HepG2 (cell line): ENCODE data around the gene CCL19. TPM values are rescaled to one million over a fixed set of nuclear protein-coding genes. Genes with fewer than 3 reads are reported as not detected.

Source experiments
- BORCS8-MEF2B ChIP-seq: sonication (generic); formaldehyde crosslinking; IDR thresholded peaks from 2 replicates; pipeline ENCODE4 v1.8.0; 2022; ENCODE audit warnings: mild to moderate bottlenecking, missing genetic modification reagents
- GFI1 ChIP-seq: sonication (generic); formaldehyde crosslinking; IDR thresholded peaks from 2 replicates; pipeline ENCODE4 v1.5.0; 2020; ENCODE audit warnings: missing genetic modification reagents, mild to moderate bottlenecking, borderline replicate concordance
- HMGA1 ChIP-seq: sonication (generic); formaldehyde crosslinking; conservative IDR thresholded peaks from 2 replicates; pipeline ENCODE4 v1.4.0; 2020; ENCODE audit warnings: missing genetic modification reagents
- HNF4G ChIP-seq, 2 experiments: sonication (generic) in 1 of 2; formaldehyde crosslinking in 1 of 2; IDR thresholded peaks; 2 replicates each; pipeline versions ENCODE4 v1.4.0 to v1.6.1; 2011 to 2020; ENCODE audit warnings: borderline replicate concordance in 2 of 2, low read depth in 2 of 2, mild to moderate bottlenecking in 2 of 2, low read length in 1 of 2, missing genetic modification reagents in 1 of 2, moderate library complexity in 1 of 2
- IKZF4 ChIP-seq: sonication (generic); formaldehyde crosslinking; IDR thresholded peaks from 2 replicates; pipeline ENCODE4 v1.5.1; 2020; ENCODE audit warnings: borderline replicate concordance, mild to moderate bottlenecking, low read depth, missing genetic modification reagents; ENCODE audit errors: not compliant biosample characterization
- ISL2 ChIP-seq: sonication (generic); formaldehyde crosslinking; IDR thresholded peaks from 2 replicates; pipeline ENCODE4 v1.5.0; 2020; ENCODE audit warnings: missing genetic modification reagents
- KDM2A ChIP-seq: sonication (generic); formaldehyde crosslinking; IDR thresholded peaks from 2 replicates; pipeline ENCODE4 v1.4.0; 2020; ENCODE audit warnings: low read depth, missing genetic modification reagents, borderline replicate concordance
- MAFK ChIP-seq, 2 experiments: IDR thresholded peaks in 1 of 2; conservative IDR thresholded peaks in 1 of 2; 2 replicates each; pipeline ENCODE4 v1.6.1; 2011; ENCODE audit warnings: improper control_type of control experiment in 2 of 2, low read length in 2 of 2
- NFIC ChIP-seq: IDR thresholded peaks from 2 replicates; pipeline ENCODE4 v1.6.1; 2012; ENCODE audit warnings: mild to moderate bottlenecking, low read length, inconsistent platforms
- RARA ChIP-seq: IDR thresholded peaks from 2 replicates; pipeline ENCODE4 v1.6.1; 2016; ENCODE audit warnings: missing genetic modification reagents, missing compliant biosample characterization
- ZFP36L2 ChIP-seq: sonication (generic); formaldehyde crosslinking; IDR thresholded peaks from 2 replicates; pipeline ENCODE4 v1.4.0; 2020; ENCODE audit warnings: missing genetic modification reagents
- ZFY ChIP-seq: sonication (generic); formaldehyde crosslinking; IDR thresholded peaks from 2 replicates; pipeline ENCODE4 v1.4.0; 2020; ENCODE audit warnings: missing genetic modification reagents
- ZNF331 ChIP-seq: sonication (generic); formaldehyde crosslinking; IDR thresholded peaks from 2 replicates; pipeline ENCODE4 v1.4.0; 2020; ENCODE audit warnings: missing genetic modification reagents
- polyA plus RNA-seq, 8 experiments: library from polyadenylated mRNA; depleted of rRNA in 3 of 8; stranded (reverse) in 7 of 8; unstranded in 1 of 8; fragments of >200 nt; fragmentation: Illumina TruSeq in 4 of 8; extraction: Trizol in 4 of 8; gene quantifications; 2 replicates each; pipeline versions ENCODE4 v1.2.1 to v1.2.3, GENCODE V29; 2011 to 2016; ENCODE audit warnings: low read depth in 4 of 8, missing spikeins in 1 of 8, mixed read lengths in 1 of 8; ENCODE audit not compliant: insufficient read depth in 1 of 8
- total RNA-seq, 5 experiments: library from RNA; depleted of rRNA; stranded (reverse); fragments of >200 nt; fragmentation: Illumina TruSeq; extraction: Trizol; gene quantifications; 2 replicates each; pipeline ENCODE4 v1.2.3, GENCODE V29; 2016; ENCODE audit warnings: low read depth in 1 of 5
- TF ChIP-seq, protein P1 (sequence below): sonication (generic); formaldehyde crosslinking; IDR thresholded peaks from 2 replicates; pipeline ENCODE4 v1.4.0; 2020; ENCODE audit warnings: mild to moderate bottlenecking, missing genetic modification reagents
- TF ChIP-seq, protein P2 (sequence below): IDR thresholded peaks from 2 replicates; pipeline ENCODE4 v1.6.1; 2018; ENCODE audit warnings: missing genetic modification reagents, mild to moderate bottlenecking, missing compliant biosample characterization
- TF ChIP-seq, protein P3 (sequence below): sonication (generic); formaldehyde crosslinking; IDR thresholded peaks from 2 replicates; pipeline ENCODE4 v1.5.1; 2020; ENCODE audit warnings: mild to moderate bottlenecking, missing genetic modification reagents, moderate library complexity

CCL19 gene
- total and polyA plus RNA-seq, 2 of the 13 experiments (the other 11 are each of a cell fraction or from before 2014, with no cell fraction given) = not detected

DNA sequence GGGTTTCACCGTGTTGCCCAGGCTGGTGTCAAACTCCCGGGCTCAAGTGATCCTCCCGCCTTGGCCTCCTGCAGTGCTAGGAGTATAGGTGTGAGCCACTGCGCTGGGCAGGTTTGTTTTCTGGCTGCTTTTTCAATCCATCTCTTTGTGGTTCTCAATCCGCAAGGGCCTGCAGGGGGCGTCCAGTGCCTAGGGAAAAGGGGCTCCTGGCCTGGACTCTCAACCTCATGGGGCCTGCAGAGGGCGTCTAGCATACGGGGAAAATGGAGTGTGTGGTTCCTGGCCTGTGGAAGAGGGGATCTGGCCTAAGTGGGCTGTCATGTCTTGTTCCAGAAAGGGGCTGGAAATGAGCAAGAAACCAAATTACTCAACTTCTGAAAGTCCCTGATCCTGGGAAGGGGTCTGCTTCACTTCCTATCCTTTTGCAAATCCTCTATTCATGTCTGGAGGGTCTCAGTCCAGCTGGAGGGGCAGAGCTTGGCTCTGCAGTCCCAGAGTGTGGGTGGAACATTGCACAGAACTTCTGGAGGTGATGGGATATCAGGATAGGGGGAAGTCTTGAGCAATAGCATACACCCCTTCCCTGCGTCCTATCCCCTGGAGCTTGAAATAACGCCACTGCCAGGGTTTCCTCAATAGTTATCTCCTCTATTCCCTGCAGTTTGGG is 15.9 kb downstream of the CCL19 start (continued):
- TF ChIP-seq IKZF4 (no peak), RARA (CRISPR knock-in tag) (no peak), BORCS8-MEF2B (0 out of 2 replicates have a peak, but pooled peaks have one; percentile 53), MAFK (conservative IDR thresholded peaks at IDR 0.05 in 1 of 2, IDR thresholded peaks at IDR 0.05 in 1 of 2; ENCODE audit: low read length in 2 of 2) (no peak), HNF4G (IDR thresholded peaks at IDR 0.05; ENCODE audit: borderline replicate concordance, low read depth, low read length) (no peak), HNF4G (CRISPR knock-in tag; IDR thresholded peaks at IDR 0.05; ENCODE audit: borderline replicate concordance, low read depth) (peak; percentile 17; the same call in 1 of the 2 replicates), ISL2 (CRISPR knock-in tag) (peak; percentile 44; the same call in 1 of the 2 replicates), HMGA1 (CRISPR knock-in tag) (no peak), ZFP36L2 (CRISPR knock-in tag) (no peak), NFIC (no peak), ZNF331 (CRISPR knock-in tag) (peak; percentile 33; the same call in 1 of the 2 replicates), KDM2A (CRISPR knock-in tag) (peak; percentile 79), GFI1 (CRISPR knock-in tag) (no peak), ZFY (CRISPR knock-in tag) (peak; percentile 60)
- TF ChIP-seq, protein P1, sequence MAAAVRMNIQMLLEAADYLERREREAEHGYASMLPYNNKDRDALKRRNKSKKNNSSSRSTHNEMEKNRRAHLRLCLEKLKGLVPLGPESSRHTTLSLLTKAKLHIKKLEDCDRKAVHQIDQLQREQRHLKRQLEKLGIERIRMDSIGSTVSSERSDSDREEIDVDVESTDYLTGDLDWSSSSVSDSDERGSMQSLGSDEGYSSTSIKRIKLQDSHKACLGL (CRISPR knock-in tag) = 0 out of 2 replicates have a peak, but pooled peaks have one; percentile 35
- TF ChIP-seq, protein P2, sequence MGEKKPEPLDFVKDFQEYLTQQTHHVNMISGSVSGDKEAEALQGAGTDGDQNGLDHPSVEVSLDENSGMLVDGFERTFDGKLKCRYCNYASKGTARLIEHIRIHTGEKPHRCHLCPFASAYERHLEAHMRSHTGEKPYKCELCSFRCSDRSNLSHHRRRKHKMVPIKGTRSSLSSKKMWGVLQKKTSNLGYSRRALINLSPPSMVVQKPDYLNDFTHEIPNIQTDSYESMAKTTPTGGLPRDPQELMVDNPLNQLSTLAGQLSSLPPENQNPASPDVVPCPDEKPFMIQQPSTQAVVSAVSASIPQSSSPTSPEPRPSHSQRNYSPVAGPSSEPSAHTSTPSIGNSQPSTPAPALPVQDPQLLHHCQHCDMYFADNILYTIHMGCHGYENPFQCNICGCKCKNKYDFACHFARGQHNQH = 0 out of 2 replicates have a peak, but pooled peaks have one; percentile 22
- TF ChIP-seq, protein P3, sequence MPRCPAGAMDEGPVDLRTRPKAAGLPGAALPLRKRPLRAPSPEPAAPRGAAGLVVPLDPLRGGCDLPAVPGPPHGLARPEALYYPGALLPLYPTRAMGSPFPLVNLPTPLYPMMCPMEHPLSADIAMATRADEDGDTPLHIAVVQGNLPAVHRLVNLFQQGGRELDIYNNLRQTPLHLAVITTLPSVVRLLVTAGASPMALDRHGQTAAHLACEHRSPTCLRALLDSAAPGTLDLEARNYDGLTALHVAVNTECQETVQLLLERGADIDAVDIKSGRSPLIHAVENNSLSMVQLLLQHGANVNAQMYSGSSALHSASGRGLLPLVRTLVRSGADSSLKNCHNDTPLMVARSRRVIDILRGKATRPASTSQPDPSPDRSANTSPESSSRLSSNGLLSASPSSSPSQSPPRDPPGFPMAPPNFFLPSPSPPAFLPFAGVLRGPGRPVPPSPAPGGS (CRISPR knock-in tag) = no peak
